GM23248 (cell line): ENCODE measurements around the gene RASIP1.

Source experiments
- EZH2 ChIP-seq: fragments of 200-600 bp; sonication (generic); IDR thresholded peaks from 2 replicates; pipeline ENCODE4 v1.6.1; 2018; ENCODE audit warnings: antibody characterized with exemption, mild to moderate bottlenecking; ENCODE audit not compliant: insufficient read depth, poor library complexity, severe bottlenecking
- EZH2phosphoT487 ChIP-seq: fragments of 200-600 bp; sonication (generic); IDR thresholded peaks from 2 replicates; pipeline ENCODE4 v1.6.1; 2018; ENCODE audit warnings: antibody characterized with exemption, moderate library complexity, mild to moderate bottlenecking, low read depth; ENCODE audit not compliant: insufficient read depth

DNA sequence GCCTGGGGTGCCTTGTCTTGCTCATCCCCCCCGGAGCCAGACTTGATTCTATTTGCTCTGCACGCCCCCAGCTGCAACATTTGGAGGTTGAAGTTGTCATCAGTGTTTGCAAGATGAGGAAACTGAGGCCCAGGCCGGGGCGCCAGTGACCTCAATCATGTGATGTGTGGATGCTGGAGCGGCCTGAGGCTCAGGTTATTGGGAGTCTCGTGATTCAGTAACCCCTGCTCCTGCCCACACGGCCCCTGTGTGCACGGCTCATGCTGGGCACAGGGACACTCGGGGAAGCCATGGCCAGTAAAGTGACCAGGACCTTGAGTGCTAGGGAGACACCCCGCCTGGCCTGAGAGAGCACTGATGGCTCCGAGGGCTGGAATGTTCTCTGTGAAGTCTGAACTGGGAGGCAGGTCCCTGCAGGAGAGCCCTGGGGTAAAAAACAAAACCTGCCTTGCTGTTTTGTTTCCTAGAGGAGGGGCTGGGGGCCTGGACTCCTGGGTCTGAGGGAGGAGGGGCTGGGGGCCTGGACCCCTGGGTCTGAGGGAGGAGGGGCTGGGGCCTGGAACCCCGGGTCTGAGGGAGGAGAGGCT, 16.8 kb upstream of the RASIP1 start:
- TF ChIP-seq EZH2phosphoT487 (no peak), EZH2 (no peak)
